GM12864 (cell line): Measurements from ENCODE around the gene NLRP6.

Source experiments
- DNase-seq: peaks from one replicate; pipeline ENCODE4 v3.0.0-alpha.2; 2011; ENCODE audit warnings: low read depth
- H3K4me3 ChIP-seq: 2 replicates; pipeline ENCODE4 v1.5.1; 2011; ENCODE audit warnings: mild to moderate bottlenecking, low read depth, low read length, control low read depth
- CTCF ChIP-seq: IDR thresholded peaks from 2 replicates; pipeline ENCODE4 v1.5.1; 2011; ENCODE audit warnings: low read depth, mild to moderate bottlenecking, moderate library complexity, low read length, control low read depth, inconsistent platforms; ENCODE audit errors: missing control alignments

The NLRP6 gene

GRCh38 chr11:297051-297585 lies 18.9 kb downstream of the NLRP6 start:
- DNase-seq = no peak
- H3K4me3 ChIP-seq = no peak overlapping the region
- TF ChIP-seq CTCF = no peak

GRCh38 chr11:297586-298405 lies 19.6 kb downstream of the NLRP6 start:
- no peak for TF ChIP-seq CTCF
- no peak overlapping the region for H3K4me3 ChIP-seq
- no peak for DNase-seq

- H3K4me3 ChIP-seq = no peak overlapping the region
- DNase-seq = no peak
- no peak for TF ChIP-seq CTCF
Measured at GRCh38 chr11:298406-299065, 20.3 kb downstream of the NLRP6 start.

- TF ChIP-seq CTCF = no peak
- DNase-seq = no peak
- H3K4me3 ChIP-seq = no peak within 1 kb of the TSS
Measured at GRCh38 chr11:299081-299891, 21.1 kb downstream of the NLRP6 start, which contains the start of gene IFITM5. IFITM5 (minus strand) TSS chr11:299526; CDS start chr11:299490, 36 bp downstream.

- DNase-seq = no peak
- no peak for TF ChIP-seq CTCF
- H3K4me3 ChIP-seq = no peak overlapping the region
Measured at GRCh38 chr11:299951-300735, 21.9 kb downstream of the NLRP6 start.

GRCh38 chr11:303363-303762 lies 25.2 kb downstream of the NLRP6 start:
- DNase-seq = no peak
- no peak overlapping the region for H3K4me3 ChIP-seq

More at GRCh38 chr11:303363-303762, 25.2 kb downstream of the NLRP6 start:
- no peak for TF ChIP-seq CTCF
